Natural killer cell (primary cell): ENCODE results near the gene ZNF611. TPM values are rescaled to one million over a fixed set of nuclear protein-coding genes. Genes with fewer than 3 reads are reported as not detected.
"Not testable (repeated sequence)": the region's sequence is repeated elsewhere in the genome, so short reads cannot be mapped to it uniquely, and the experiment has no call there.

Experiments
- ATAC-seq, 3 donors: fragments of 150-1000 bp in 2 of 3; fragments of 200-7000 bp in 1 of 3; cut with Tn5 transposase; 1 replicate in 1 of 3; 2 replicates in 2 of 3; pipeline ENCODE4 v1.10.0; 2021; ENCODE audit warnings: mild to moderate bottlenecking in 2 of 3, moderate library complexity in 2 of 3
- DNase-seq, 2 donors: peaks; one replicate each; pipeline versions ENCODE4 v3.0.0 to v3.0.0-alpha.2; 2013 to 2021; ENCODE audit warnings: mixed read lengths in 1 of 2
- H3K27ac ChIP-seq: one replicate; pipeline ENCODE4 v1.5.1; 2013; ENCODE audit warnings: mild to moderate bottlenecking, low read length
- H3K27me3 ChIP-seq: one replicate; pipeline ENCODE4 v1.6.1; 2013; ENCODE audit warnings: low read length; ENCODE audit not compliant: control insufficient read depth, insufficient read depth
- H3K36me3 ChIP-seq: one replicate; pipeline ENCODE4 v1.6.1; 2013; ENCODE audit warnings: low read length; ENCODE audit not compliant: control insufficient read depth, insufficient read depth
- H3K4me1 ChIP-seq: one replicate; pipeline ENCODE4 v1.6.1; 2013; ENCODE audit warnings: low read length; ENCODE audit not compliant: control insufficient read depth, insufficient read depth
- H3K4me3 ChIP-seq: one replicate; pipeline ENCODE4 v1.5.1; 2013; ENCODE audit warnings: low read length
- H3K9me3 ChIP-seq: one replicate; pipeline ENCODE4 v1.6.1; 2013; ENCODE audit warnings: low read length; ENCODE audit not compliant: control insufficient read depth, insufficient read depth
- H3K27ac Mint-ChIP-seq, 2 donors: one replicate each; pipeline ENCODE4 v1.8.0; 2022; ENCODE audit warnings: mild to moderate bottlenecking in 2 of 2, mixed read lengths in 2 of 2, moderate library complexity in 1 of 2
- H3K27me3 Mint-ChIP-seq, 2 donors: one replicate each; pipeline ENCODE4 v1.8.0; 2022; ENCODE audit warnings: low read depth in 2 of 2, mixed read lengths in 2 of 2
- H3K36me3 Mint-ChIP-seq: one replicate; pipeline ENCODE4 v1.8.0; 2022; ENCODE audit warnings: mixed read lengths
- H3K4me1 Mint-ChIP-seq, 2 donors: one replicate each; pipeline ENCODE4 v1.8.0; 2022; ENCODE audit warnings: mixed read lengths in 2 of 2
- H3K4me3 Mint-ChIP-seq: one replicate; pipeline ENCODE4 v1.8.0; 2022; ENCODE audit warnings: mild to moderate bottlenecking, moderate library complexity, mixed read lengths
- H3K9me3 Mint-ChIP-seq, 2 donors: one replicate each; pipeline ENCODE4 v1.8.0; 2022; ENCODE audit warnings: mixed read lengths in 2 of 2
- CTCF ChIP-seq: fragments of 200-600 bp; IDR thresholded peaks from one replicate; pipeline ENCODE4 v1.8.0; 2022; ENCODE audit warnings: antibody characterized with exemption
- WGBS: methylation state at CpG from one replicate; pipeline ENCODE4 v1.1.7; 2013; ENCODE audit warnings: missing lambda C conversion rate; ENCODE audit not compliant: insufficient coverage; 5-methylcytosine and 5-hydroxymethylcytosine counted together
- intact Hi-C: fragments of 100-400 bp; cut with micrococcal nuclease; formaldehyde crosslinking; loops from one replicate; pipeline ENCODE4 v1.14.2; 2022
- total RNA-seq, 4 donors: library from RNA; stranded (reverse); fragments of 120-200 nt in 1 of 4; gene quantifications; one replicate each; pipeline versions ENCODE4 v1.2.3 to v1.2.4, GENCODE V29; 2013 to 2022

ZNF611 gene
- total RNA-seq, 3 donors from 2014 or later (not counting 1 experiment from before 2014, with no cell fraction given): 41.2 to 58.0 (median 44.2) TPM

- no peak for ATAC-seq
- Mint-ChIP-seq H3K27ac (peak overlapping the region in 1 of 2 donors; percentile 50), H3K27me3 (no peaks in the 10 kb centered on the region), H3K4me3 (no peak overlapping the region), H3K4me1 (peaks cover 15 to 33% of the 10 kb centered on the region in 2 donors), H3K9me3 (no peaks in the 10 kb centered on the region), H3K36me3 (no peaks in the 10 kb centered on the region)
- TF ChIP-seq CTCF: no peak
- Histone ChIP-seq H3K27me3 (no peaks in the 10 kb centered on the region), H3K36me3 (no peaks in the 10 kb centered on the region), H3K4me3 (no peak overlapping the region), H3K9me3 (no peaks in the 10 kb centered on the region), H3K4me1 (peaks cover 8% of the 10 kb centered on the region), H3K27ac (no peak overlapping the region)
- DNase-seq: no peak
- WGBS: 100% methylated on average over 1 of the region's 4 CpGs
- intact Hi-C loops: loop anchor here (5.0 to 10.0 kb wide), 5 partner anchors 38 to 502 kb away; partner anchors contain the start of gene ZNF600
Measured at GRCh38 chr19:52749780-52750179, 14.9 kb upstream of the ZNF611 start.

- Mint-ChIP-seq H3K9me3 (no peaks in the 10 kb centered on the region), H3K4me3 (no peak overlapping the region), H3K4me1 (peaks cover 20 to 34% of the 10 kb centered on the region in 2 donors), H3K27ac (peak overlapping the region; percentile 50 to 95), H3K27me3 (no peaks in the 10 kb centered on the region), H3K36me3 (no peaks in the 10 kb centered on the region)
- intact Hi-C loops: loop anchor here (5.0 to 10.0 kb wide), 5 partner anchors 39 to 501 kb away; partner anchors contain the start of gene ZNF600
- Histone ChIP-seq H3K9me3 (no peaks in the 10 kb centered on the region), H3K27ac (no peak overlapping the region), H3K4me3 (no peak overlapping the region), H3K4me1 (peaks cover 8% of the 10 kb centered on the region), H3K36me3 (no peaks in the 10 kb centered on the region), H3K27me3 (no peaks in the 10 kb centered on the region)
- 48% methylated on average over 6 of the region's 8 CpGs for WGBS
- TF ChIP-seq CTCF: peak; percentile 24
- DNase-seq (peak in 1 of 2 donors; percentile 76), ATAC-seq (peak in 2 of 3 donors; percentile 40 to 49)
Measured at GRCh38 chr19:52748336-52748950, 13.6 kb upstream of the ZNF611 start.

DNA sequence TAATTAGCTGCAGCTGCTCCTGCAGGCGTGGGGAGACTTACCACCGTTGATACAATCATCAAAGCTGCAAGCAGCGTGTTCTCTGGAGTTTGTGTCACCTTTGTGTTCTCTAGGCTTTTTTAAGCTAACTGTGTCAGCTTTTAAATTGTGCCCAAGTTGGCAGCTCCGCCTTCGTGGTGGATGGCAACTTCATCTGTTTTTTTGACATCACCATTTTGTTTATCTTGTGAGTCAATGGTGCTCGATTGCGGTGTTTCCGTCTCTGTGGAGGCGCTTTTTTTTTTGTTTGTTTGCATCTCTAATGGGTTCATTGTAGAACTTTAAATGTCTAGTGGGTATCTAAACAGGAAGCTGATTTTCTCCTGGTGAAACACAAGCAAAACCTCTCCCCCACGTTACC is 11.1 kb upstream of the ZNF611 start:
- intact Hi-C loops: loop anchor here (5.0 to 10.0 kb wide), 5 partner anchors 41 to 499 kb away; partner anchors contain the start of gene ZNF600

GRCh38 chr19:52743091-52743490 is 8.2 kb upstream of the ZNF611 start:
- ATAC-seq: no peak
- Mint-ChIP-seq H3K4me3 (no peak overlapping the region), H3K9me3 (no peaks in the 10 kb centered on the region), H3K27ac (peak overlapping the region; percentile 84 to 95), H3K4me1 (peaks cover 41 to 43% of the 10 kb centered on the region in 2 donors), H3K27me3 (no peaks in the 10 kb centered on the region), H3K36me3 (no peaks in the 10 kb centered on the region)
- H3K4me3 ChIP-seq: no peak overlapping the region
- no peaks in the 10 kb centered on the region for H3K9me3 ChIP-seq
- no peak for DNase-seq
- no peaks in the 10 kb centered on the region for H3K27me3 ChIP-seq
- no peaks in the 10 kb centered on the region for H3K36me3 ChIP-seq
- H3K4me1 ChIP-seq: peaks cover 26% of the 10 kb centered on the region
- no peak overlapping the region for H3K27ac ChIP-seq
- intact Hi-C loops: loop anchor here (10.0 kb wide), 2 partner anchors 48 to 202 kb away; no protein-coding TSS in a partner anchor
- no peak for TF ChIP-seq CTCF
- 93% methylated on average over 3 of the region's 3 CpGs for WGBS

More for the DNA sequence above, 11.1 kb upstream of the ZNF611 start:
- Mint-ChIP-seq H3K4me3 (peak overlapping the region; percentile 68), H3K27ac (peak overlapping the region; percentile 90 to 95), H3K4me1 (peaks cover 36 to 48% of the 10 kb centered on the region in 2 donors)
- not testable (repeated sequence) for H3K36me3 ChIP-seq, H3K27me3 ChIP-seq, H3K9me3 ChIP-seq, H3K36me3 Mint-ChIP-seq, H3K9me3 Mint-ChIP-seq, H3K4me3 ChIP-seq, H3K27me3 Mint-ChIP-seq
- DNase-seq (peak; percentile 39 to 66), ATAC-seq (peak; percentile 77 to 91 (median 91))
- 29% methylated on average over 9 of the region's 10 CpGs for WGBS
- peaks cover 26% of the 10 kb centered on the region for H3K4me1 ChIP-seq
- H3K27ac ChIP-seq: peak overlapping the region; percentile 74
